Activated T-cell treated with anti-CD3 and anti-CD28 coated beads, Interleukin-2, amount 50 U/mL, for 24 hours (primary cell): Measurements from ENCODE around the gene TMEM135.
"Not testable (repeated sequence)": the region's sequence is repeated elsewhere in the genome, so short reads cannot be mapped to it uniquely, and the experiment has no call there.

Experiments used
- DNase-seq: peaks from one replicate; pipeline ENCODE4 v3.0.0-alpha.2; 2020
- H3K27ac Mint-ChIP-seq: 2 replicates; pipeline ENCODE4 v1.8.0; 2020; ENCODE audit warnings: mild to moderate bottlenecking, mixed read lengths
- H3K27me3 Mint-ChIP-seq: 2 replicates; pipeline ENCODE4 v1.8.0; 2020; ENCODE audit warnings: mixed read lengths
- H3K36me3 Mint-ChIP-seq: 2 replicates; pipeline ENCODE4 v1.8.0; 2020; ENCODE audit warnings: low read depth, mixed read lengths
- H3K4me1 Mint-ChIP-seq: 2 replicates; pipeline ENCODE4 v1.8.0; 2020; ENCODE audit warnings: low read depth, mixed read lengths
- H3K4me3 Mint-ChIP-seq: 2 replicates; pipeline ENCODE4 v1.8.0; 2020; ENCODE audit warnings: mild to moderate bottlenecking, moderate library complexity, mixed read lengths
- H3K9me3 Mint-ChIP-seq: 2 replicates; pipeline ENCODE4 v1.8.0; 2020; ENCODE audit warnings: mixed read lengths

TMEM135 gene

GRCh38 chr11:87037450-87038234 lies at the start of gene TMEM135:
Gene TMEM135 (plus strand): TSS chr11:87037934. CDS start chr11:87038046, 112 bp downstream.
- peak; percentile 98 for DNase-seq
- Mint-ChIP-seq H3K27me3 (no peaks in the 10 kb centered on the region), H3K9me3 (no peaks in the 10 kb centered on the region), H3K4me3 (peak within 1 kb of the TSS; percentile 91), H3K27ac (peak within 1 kb of the TSS; percentile 95), H3K4me1 (peaks cover 50% of the 10 kb centered on the region), H3K36me3 (peaks cover 24% of the 10 kb centered on the region)

- Mint-ChIP-seq H3K4me1 (no peaks in the 10 kb centered on the region), H3K9me3 (no peaks in the 10 kb centered on the region), H3K27ac (no peak overlapping the region), H3K36me3 (no peaks in the 10 kb centered on the region), H3K27me3 (peaks cover 6% of the 10 kb centered on the region), H3K4me3 (no peak overlapping the region)
- DNase-seq, result no peak
These were observed 49.3 kb upstream of the TMEM135 start for GRCh38 chr11:86988351-86988881.

GRCh38 chr11:86990031-86990430 lies 47.7 kb upstream of the TMEM135 start:
- no peak for DNase-seq
- no peaks in the 10 kb centered on the region for H3K4me1 Mint-ChIP-seq
- H3K36me3 Mint-ChIP-seq, result no peaks in the 10 kb centered on the region

GRCh38 chr11:86990515-86990914 lies 47.2 kb upstream of the TMEM135 start:
- Mint-ChIP-seq H3K27me3 (peaks cover 3% of the 10 kb centered on the region), H3K4me1 (no peaks in the 10 kb centered on the region), H3K9me3 (no peaks in the 10 kb centered on the region), H3K36me3 (no peaks in the 10 kb centered on the region), H3K27ac (no peak overlapping the region), H3K4me3 (no peak overlapping the region)
- no peak for DNase-seq

More at GRCh38 chr11:86990031-86990430, 47.7 kb upstream of the TMEM135 start:
- H3K9me3 Mint-ChIP-seq, result no peaks in the 10 kb centered on the region
- H3K27ac Mint-ChIP-seq, result no peak overlapping the region
- peaks cover 4% of the 10 kb centered on the region for H3K27me3 Mint-ChIP-seq
- H3K4me3 Mint-ChIP-seq, result no peak overlapping the region

- Mint-ChIP-seq H3K27ac (no peak overlapping the region), H3K36me3 (no peaks in the 10 kb centered on the region), H3K27me3 (peaks cover 3% of the 10 kb centered on the region), H3K4me3 (no peak overlapping the region), H3K9me3 (no peaks in the 10 kb centered on the region), H3K4me1 (no peaks in the 10 kb centered on the region)
- DNase-seq, result no peak
These were observed 46.4 kb upstream of the TMEM135 start for GRCh38 chr11:86991341-86991740.

GRCh38 chr11:86992340-86992739 lies 45.4 kb upstream of the TMEM135 start:
- H3K27ac Mint-ChIP-seq, H3K4me1 Mint-ChIP-seq, H3K9me3 Mint-ChIP-seq, DNase-seq, H3K36me3 Mint-ChIP-seq, H3K4me3 Mint-ChIP-seq, H3K27me3 Mint-ChIP-seq: not testable (repeated sequence)

GRCh38 chr11:86993031-86993430 lies 44.7 kb upstream of the TMEM135 start:
- DNase-seq, result no peak
- Mint-ChIP-seq H3K4me1 (no peaks in the 10 kb centered on the region), H3K27ac (no peak overlapping the region), H3K9me3 (no peaks in the 10 kb centered on the region), H3K27me3 (peaks cover 3% of the 10 kb centered on the region), H3K36me3 (no peaks in the 10 kb centered on the region), H3K4me3 (no peak overlapping the region)

GRCh38 chr11:86996953-86997570 lies 40.7 kb upstream of the TMEM135 start:
- H3K4me1 Mint-ChIP-seq, result no peaks in the 10 kb centered on the region
- no peak overlapping the region for H3K27ac Mint-ChIP-seq
- no peak overlapping the region for H3K4me3 Mint-ChIP-seq
- no peak for DNase-seq
- no peaks in the 10 kb centered on the region for H3K36me3 Mint-ChIP-seq
- H3K9me3 Mint-ChIP-seq, result no peaks in the 10 kb centered on the region
- H3K27me3 Mint-ChIP-seq, result peaks cover 3% of the 10 kb centered on the region

GRCh38 chr11:86999388-86999787 lies 38.3 kb upstream of the TMEM135 start:
- H3K36me3 Mint-ChIP-seq, result no peaks in the 10 kb centered on the region
- H3K4me3 Mint-ChIP-seq, result no peak overlapping the region
- no peaks in the 10 kb centered on the region for H3K9me3 Mint-ChIP-seq
- H3K27ac Mint-ChIP-seq, result no peak overlapping the region
- no peaks in the 10 kb centered on the region for H3K27me3 Mint-ChIP-seq
- DNase-seq, result no peak
- no peaks in the 10 kb centered on the region for H3K4me1 Mint-ChIP-seq

- no peaks in the 10 kb centered on the region for H3K36me3 Mint-ChIP-seq
- no peaks in the 10 kb centered on the region for H3K9me3 Mint-ChIP-seq
- no peak overlapping the region for H3K27ac Mint-ChIP-seq
- DNase-seq, result no peak
- no peak overlapping the region for H3K4me3 Mint-ChIP-seq
- no peaks in the 10 kb centered on the region for H3K4me1 Mint-ChIP-seq
- no peaks in the 10 kb centered on the region for H3K27me3 Mint-ChIP-seq
These were observed 37.6 kb upstream of the TMEM135 start for GRCh38 chr11:86999859-87000753.

- no peak overlapping the region for H3K4me3 Mint-ChIP-seq
- no peak overlapping the region for H3K27ac Mint-ChIP-seq
- H3K36me3 Mint-ChIP-seq, result no peaks in the 10 kb centered on the region
- no peaks in the 10 kb centered on the region for H3K4me1 Mint-ChIP-seq
- no peaks in the 10 kb centered on the region for H3K9me3 Mint-ChIP-seq
- no peak for DNase-seq
- H3K27me3 Mint-ChIP-seq, result peaks cover 3% of the 10 kb centered on the region
These were observed 34.8 kb upstream of the TMEM135 start for GRCh38 chr11:87002918-87003317.

- not testable (repeated sequence) for H3K27ac Mint-ChIP-seq, H3K27me3 Mint-ChIP-seq, H3K36me3 Mint-ChIP-seq, DNase-seq, H3K4me3 Mint-ChIP-seq, H3K4me1 Mint-ChIP-seq, H3K9me3 Mint-ChIP-seq
These were observed 33.5 kb upstream of the TMEM135 start for GRCh38 chr11:87004281-87004680.

- Mint-ChIP-seq H3K36me3 (no peaks in the 10 kb centered on the region), H3K4me3 (no peak overlapping the region), H3K27ac (no peak overlapping the region), H3K4me1 (peaks cover under 1% of the 10 kb centered on the region), H3K27me3 (peaks cover 3% of the 10 kb centered on the region), H3K9me3 (no peaks in the 10 kb centered on the region)
- DNase-seq, result no peak
These were observed 32.2 kb upstream of the TMEM135 start for GRCh38 chr11:87005569-87005921.

GRCh38 chr11:87006035-87006434 lies 31.7 kb upstream of the TMEM135 start:
- H3K27me3 Mint-ChIP-seq, result peaks cover 3% of the 10 kb centered on the region
- H3K4me1 Mint-ChIP-seq, result peaks cover 1% of the 10 kb centered on the region
- no peaks in the 10 kb centered on the region for H3K9me3 Mint-ChIP-seq
- H3K27ac Mint-ChIP-seq, result no peak overlapping the region
- no peak overlapping the region for H3K4me3 Mint-ChIP-seq
- no peaks in the 10 kb centered on the region for H3K36me3 Mint-ChIP-seq
- no peak for DNase-seq
